Activated CD8-positive, alpha-beta memory T cell treated with anti-CD3 and anti-CD28 coated beads, Interleukin-2, amount 50 U/mL, for 24 hours (primary cell): ENCODE measurements around the gene DNAJC5.
"Not testable (repeated sequence)": the region's sequence is repeated elsewhere in the genome, so short reads cannot be mapped to it uniquely, and the experiment has no call there.

Experiments
- DNase-seq: peaks from one replicate; pipeline ENCODE4 v3.0.0-alpha.2; 2020; ENCODE audit errors: extremely low read depth

The DNAJC5 gene

DNA sequence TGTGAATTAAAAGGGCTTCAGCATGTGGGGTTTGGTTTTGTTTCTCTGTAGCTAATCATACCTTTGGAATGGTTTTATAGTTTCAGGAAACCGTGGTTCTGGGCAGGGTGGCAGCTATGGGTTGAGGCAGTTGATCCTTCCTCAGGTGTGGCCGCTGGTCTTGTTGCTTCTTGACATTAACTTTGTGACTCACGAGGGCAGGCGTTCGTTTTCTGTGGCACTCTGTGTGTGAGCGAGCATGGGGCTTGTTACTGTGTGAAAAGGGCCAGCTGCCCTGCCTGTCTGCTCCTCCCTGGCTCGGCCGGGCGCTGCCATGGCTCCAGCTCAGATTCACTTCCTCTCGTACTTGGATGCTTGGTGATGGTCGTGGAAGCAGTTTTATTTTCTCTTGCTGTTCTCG, 16.2 kb downstream of the DNAJC5 start:
- no peak for DNase-seq

DNA sequence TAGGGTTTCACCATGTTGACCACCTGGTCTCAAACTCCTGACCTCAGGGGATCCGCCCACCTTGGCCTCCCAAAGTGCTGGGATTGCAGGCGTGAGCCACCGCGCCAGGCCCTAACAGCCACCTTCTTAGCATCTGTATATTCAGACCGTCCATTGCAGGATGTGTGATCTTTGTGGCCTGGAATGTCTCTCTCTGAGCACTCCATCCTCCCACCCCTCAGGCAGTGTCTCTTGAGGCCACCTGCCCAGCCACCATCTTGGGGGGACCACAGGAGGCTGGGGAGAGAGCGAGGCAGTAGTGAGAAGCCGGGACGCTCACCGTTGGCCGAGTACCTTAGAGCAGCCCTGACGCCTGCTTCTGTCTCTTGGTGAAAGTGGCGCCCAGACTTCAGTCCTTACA, 18.8 kb downstream of the DNAJC5 start:
- no peak for DNase-seq

DNA sequence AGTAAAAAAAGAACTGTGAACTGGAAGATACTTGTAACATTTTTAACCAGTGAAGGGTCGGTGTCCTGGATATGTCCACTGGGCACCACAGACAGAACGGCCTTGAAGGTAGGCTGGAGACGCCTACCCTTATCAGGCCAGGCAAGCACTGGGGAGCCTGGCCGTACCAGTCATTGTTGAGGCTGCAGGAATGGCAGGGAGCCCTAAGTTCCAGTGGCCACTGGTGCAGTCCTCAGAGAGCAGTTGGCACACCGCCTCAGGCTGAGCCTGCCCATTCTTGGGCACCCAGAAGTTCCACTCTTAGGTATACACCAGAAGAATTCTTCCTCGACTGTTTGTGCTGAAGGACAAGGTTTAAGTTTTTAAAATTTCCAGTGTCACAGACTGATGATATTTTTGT, 20.5 kb downstream of the DNAJC5 start:
- no peak for DNase-seq

DNA sequence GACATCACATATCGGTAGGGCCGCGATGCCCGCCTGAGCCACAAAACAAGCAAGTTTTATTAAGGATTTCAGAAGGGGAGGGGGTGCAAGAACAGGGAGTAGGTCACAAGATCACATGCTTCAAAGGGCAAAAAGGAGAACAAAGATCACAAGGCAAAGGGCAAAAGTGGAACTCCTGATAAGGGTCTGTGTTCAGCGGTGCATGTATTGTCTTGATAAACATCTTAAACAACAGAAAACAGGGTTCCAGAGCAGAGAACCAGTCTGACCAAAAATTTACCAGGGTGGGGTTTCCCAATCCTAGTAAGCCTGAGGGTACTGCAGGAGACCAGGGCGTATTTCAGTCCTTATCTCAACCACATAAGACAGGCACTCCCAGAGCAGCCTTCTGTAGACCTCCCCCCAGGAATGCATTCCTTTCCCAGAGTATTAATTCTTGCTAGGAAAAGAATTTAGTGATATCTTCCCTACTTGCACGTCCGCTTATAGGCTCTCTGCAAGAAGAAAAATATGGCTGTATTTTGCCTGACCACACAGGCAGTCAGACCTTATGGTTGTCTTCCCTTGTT, 21.5 kb downstream of the DNAJC5 start:
- not testable (repeated sequence) for DNase-seq

DNA sequence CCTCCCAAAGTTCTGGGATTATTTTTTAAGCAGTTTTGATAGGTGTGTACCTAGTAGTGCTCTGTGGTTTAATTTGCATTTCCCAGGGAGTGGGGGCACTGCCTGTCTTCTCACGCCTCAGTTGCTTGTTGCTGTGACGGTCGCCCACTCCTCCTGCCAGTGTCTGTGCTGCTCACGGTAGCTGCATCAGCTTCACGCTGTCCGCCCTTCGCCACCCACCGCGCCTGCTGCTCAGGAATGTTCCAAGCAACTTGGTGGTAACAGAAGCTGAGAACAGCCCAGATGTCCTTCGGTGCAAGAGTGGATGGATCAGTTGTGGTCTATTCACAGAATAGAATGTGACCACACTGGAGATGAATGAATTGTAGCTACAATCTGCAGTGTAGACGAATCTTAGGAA, 22.9 kb downstream of the DNAJC5 start:
- DNase-seq, result no peak

DNA sequence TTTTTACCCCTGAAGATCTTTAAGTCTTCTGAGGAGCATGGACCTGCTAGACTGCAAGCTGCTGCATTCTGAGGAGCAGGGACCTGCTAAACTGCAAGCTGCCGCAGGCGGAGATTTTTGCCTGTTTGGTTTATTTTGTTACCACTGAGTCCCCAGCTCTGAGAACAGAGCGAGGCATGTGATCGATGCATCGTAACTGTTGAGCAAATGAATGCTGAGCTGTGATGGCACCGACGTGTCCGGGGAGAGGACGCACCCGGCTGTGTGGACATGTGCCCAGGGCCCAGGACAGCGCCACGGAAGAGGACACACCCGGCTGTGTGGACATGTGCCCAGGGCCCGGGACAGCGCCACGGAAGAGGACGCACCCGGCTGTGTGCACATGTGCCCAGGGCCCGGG, 24.2 kb downstream of the DNAJC5 start:
- DNase-seq, result no peak

DNA sequence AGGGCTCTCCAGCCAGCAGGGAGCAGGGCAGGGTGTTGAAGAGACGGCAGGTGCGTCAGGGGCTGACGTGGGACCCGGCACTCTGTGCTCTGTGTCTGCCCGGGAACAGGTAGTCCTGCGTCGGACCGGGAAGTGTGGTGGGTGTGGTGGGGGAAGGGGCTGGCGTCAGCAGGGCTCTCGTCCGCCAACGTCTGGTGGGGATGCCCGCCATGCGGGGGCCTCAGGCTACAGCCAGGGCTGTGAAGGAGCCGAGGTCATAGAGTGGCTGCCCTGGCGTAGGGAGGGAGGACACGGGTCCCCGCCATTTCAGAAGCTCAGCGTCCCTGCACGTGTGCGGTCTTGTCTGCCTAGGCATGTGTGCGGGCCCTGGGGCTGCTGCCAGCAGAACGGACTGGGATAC, 25.3 kb downstream of the DNAJC5 start:
- no peak for DNase-seq

DNA sequence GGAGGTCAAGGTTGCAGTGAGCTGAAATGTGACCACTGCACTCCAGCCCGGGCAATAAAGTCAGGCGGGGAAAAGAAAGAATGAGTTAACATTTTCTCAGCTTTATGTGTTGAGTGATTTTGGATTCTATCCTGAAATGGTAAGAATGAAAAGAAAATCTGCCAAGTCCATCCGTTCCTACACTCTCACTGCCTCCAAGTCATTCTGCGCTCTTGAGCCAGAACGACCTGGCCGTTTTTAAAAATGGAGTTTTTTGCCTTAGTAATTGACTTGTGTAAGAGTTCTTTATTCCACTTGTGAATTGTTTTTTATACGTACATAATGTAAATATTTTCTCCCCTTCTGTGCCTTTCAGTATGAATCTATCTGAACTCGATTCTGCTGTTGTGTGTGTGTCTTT, 28.7 kb downstream of the DNAJC5 start:
- no peak for DNase-seq

DNA sequence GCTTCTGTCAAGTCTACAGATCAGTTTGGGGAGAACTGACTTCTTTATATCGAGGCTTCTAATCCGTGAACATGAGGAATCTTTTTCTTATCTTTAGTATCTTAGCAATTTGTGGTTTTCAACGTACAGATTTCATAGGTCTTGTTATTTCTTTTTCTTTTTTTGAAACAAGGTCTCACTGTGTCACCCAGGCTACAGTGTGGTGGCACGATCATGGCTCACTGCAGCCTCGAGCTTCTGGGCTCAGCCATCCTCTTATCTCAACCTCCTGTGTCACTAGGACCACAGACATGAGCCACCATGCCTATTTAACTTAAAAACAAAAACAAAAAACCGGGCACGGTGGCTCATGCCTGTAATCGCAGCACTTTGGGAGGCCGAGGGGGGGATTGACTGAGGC, 29.3 kb downstream of the DNAJC5 start:
- no peak for DNase-seq

DNA sequence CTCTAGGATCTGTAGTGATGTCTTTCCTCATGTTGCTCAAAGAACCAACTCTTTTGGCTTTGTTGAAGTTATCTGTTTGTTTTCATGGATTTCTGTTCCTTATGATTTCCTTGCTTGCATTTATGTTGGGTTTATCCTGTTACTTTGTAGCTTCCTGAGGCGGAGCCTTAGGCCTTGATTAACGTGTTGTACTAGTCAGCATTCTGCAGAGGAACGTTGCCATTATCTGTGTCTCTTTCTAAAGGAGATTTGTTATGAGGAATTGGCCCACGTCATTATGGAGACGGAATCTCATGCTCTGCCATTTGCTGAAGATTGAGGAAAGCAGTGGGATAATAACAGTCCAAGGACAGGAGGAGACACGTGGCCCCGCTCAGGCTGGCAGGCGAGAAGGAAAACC, 31.4 kb downstream of the DNAJC5 start:
- DNase-seq, result no peak

DNA sequence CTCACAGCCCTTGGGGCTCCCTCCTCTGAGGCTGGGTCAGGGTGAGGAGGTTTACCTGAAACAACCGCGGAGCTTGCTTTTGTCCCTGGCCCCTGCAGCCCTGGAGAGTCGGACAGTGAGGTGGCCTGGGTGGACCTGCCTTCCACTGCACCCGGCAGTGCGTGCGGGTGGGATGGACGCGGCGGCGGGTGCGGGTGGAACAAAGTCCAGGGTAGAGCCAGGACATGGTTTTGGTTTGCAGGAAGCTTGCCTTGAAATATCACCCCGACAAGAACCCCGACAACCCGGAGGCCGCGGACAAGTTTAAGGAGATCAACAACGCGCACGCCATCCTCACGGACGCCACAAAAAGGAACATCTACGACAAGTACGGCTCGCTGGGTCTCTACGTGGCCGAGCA, 34.1 kb downstream of the DNAJC5 start:
- no peak for DNase-seq

DNA sequence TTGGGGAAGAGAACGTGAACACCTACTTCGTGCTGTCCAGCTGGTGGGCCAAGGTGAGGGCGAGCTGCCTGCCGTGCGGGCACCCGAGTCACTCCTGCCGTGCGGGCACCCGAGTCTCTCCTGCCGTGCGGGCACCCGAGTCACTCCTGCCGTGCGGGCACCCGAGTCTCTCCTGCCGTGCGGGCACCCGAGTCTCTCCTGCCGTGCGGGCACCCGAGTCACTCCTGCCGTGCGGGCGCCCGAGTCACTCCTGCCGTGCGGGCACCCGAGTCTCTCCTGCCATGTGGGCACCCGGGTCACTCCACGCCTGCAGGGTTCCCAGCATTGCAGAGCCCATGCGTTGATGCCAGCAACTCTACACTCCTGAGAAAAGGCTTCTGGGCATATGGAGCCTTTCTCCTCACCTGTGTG, 34.6 kb downstream of the DNAJC5 start:
- DNase-seq, result not testable (repeated sequence)

DNA sequence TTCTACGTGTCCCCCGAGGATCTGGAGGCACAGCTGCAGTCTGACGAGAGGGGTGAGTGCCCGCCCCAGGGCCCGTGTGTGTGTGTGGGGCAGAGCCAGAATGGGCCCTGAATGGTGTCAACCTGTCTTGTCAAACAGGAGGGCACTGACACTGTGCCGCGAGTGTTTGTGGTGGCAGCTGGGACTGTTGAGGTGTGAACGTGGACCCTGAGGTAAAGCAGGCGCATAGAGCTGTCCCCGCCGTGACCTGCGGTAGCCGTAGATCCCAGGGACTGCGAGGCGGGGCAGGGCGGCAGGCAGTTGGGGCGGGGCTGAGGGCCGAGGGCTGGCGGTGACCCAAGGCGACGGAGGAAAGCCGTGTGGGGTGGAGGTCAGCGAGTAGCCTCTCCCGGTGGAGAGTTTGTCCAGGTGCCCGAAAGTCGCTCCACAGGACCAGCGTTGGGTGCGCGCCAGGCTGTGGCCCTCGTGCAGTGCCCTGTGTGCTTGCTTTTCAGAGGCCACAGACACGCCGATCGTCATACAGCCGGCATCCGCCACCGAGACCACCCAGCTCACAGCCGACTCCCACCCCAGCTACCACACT, 36.1 kb downstream of the DNAJC5 start:
- DNase-seq, result no peak

DNA sequence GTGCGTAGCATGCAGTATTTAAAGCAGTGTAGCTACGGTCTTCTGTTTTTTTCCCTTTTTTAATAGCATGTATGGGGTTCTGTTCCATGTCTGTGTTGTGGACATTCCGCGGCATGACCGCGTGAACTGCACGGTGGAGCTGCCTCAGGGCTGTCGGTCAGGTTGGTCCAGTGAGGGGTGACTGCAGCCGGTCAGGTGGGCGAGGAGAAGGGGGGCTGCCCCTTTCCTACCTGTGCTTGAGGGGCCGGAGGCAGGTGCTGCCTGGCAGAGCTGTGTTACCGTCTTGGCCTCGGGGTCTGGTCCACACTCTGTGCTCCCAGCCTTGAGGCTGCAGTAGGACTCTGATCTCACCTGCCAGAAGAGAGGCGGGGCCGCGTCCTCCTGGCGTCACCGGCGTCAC, 36.8 kb downstream of the DNAJC5 start:
- DNase-seq, result no peak

DNA sequence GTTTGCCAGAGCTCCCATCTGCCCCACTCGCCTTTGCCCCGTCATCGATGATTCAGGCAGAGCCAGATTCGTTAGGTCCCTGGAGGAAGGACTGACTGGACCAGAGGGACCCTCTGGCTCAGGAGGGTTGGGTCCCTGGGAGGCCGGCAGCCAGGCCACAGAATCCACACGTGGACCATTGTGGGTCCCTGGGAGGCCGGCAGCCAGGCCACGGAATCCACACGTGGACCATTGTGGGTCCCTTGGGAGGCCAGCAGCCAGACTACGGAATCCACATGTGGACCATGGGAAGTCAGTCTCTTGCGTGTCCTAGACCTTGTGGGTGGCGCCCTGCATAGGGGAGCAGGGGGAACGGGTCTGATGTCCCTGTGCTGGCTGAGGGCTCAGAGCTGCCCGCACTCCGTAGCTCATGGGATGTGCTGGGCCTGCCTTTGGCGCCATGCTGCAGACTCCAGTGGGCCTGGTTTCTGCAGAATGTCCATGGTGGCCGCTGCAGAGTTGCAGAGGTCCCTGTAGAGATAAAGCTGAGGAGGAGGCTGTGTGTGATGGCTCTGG, 37.8 kb downstream of the DNAJC5 start:
- no peak for DNase-seq

DNA sequence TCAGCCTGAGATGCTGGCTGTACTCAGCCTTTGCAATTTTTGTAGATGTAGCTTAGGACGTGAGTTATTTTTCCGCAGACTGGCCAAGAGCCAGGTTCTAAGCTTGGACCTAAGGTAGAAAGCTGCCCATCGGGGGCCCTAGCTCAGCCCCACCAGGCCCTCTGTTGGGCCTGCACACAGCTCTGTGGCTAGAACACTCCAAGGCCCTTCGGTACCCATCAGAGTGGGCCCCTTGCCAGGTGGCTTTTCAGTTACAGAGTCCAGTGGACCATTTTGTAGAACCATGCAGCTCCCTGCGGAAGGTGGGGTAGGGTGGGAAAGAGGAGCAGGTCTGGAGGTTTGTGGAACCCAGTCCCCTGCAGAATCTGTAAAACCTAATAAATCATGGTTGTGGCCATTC, 38.7 kb downstream of the DNAJC5 start:
- no peak for DNase-seq

DNA sequence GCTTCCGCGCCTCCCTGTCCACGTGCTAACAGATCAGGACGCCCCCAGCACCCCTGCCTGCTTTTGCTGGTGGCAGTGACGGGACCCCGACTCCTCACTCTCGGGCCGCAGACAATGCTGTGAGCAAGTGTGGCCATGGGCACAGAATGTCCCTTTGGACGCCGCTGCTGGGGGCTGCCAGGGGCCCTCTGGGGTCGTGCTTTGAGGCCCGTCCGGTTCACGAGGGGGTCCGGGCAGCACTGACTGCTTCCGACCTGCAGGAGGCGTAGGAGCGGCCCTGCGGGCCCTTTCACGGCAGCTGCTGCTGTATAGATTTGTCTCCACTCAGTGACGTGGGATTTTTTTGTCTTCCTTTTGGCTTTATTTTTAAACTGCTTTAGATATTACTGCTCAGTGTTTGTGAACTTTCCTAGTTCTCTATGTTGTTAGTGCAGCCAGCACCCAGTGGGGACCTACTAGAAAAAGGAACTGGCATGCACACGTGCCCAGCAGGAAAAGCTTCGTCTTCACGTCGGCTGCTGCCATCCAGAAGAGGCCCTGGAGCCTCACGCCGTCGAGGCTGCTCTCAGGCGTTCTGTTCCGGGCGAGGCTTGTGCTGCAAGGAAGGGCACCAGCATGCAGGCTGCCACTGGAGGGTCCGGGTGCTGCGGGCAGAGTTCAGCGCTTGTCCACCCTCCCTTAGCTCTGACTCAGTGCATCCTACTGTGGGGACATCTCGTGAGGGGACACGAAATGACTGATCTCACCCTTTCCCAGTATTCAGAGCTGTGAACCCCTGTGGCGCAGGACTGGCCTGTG, 39.5 kb downstream of the DNAJC5 start:
- no peak for DNase-seq

DNA sequence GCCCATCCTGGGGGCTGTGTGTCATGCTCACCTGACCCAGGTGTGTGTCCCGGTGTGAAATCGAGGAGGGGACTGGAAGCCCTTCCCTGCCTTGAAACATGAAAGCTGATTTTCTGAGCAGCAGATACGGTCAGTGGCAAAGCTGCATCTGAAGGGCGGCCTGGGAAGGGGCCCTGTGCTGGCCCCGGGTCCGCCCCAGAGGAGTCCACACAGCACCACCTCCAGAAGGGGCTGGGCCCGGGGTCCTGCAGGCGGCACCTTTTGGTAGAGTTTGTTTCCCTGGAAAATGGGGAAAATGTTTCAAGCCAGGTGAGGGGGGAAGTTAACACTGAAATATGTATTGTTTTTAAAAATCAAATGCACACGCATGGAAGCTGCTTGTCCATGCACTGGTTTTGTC, 40.5 kb downstream of the DNAJC5 start:
- DNase-seq, result no peak

DNA sequence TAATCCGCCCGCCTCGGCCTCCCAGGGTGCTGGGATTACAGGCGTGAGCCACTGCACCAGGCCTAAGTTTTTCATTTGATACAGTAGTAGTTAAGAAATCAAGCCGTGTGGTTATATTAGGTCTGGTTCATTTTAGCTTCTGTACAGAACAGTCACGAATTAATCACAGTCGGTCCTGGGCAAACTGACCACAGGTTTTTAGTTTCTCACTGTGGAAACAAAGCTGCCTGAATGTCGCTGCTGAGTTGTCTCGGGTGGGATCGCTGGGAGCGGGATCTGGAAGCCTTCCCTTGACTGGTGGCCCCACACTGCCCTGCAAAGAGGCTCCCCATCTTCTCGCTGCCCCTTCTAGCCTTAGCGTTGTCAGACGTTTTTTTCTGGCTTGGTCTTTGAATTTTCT, 42.7 kb downstream of the DNAJC5 start:
- DNase-seq, result no peak

DNA sequence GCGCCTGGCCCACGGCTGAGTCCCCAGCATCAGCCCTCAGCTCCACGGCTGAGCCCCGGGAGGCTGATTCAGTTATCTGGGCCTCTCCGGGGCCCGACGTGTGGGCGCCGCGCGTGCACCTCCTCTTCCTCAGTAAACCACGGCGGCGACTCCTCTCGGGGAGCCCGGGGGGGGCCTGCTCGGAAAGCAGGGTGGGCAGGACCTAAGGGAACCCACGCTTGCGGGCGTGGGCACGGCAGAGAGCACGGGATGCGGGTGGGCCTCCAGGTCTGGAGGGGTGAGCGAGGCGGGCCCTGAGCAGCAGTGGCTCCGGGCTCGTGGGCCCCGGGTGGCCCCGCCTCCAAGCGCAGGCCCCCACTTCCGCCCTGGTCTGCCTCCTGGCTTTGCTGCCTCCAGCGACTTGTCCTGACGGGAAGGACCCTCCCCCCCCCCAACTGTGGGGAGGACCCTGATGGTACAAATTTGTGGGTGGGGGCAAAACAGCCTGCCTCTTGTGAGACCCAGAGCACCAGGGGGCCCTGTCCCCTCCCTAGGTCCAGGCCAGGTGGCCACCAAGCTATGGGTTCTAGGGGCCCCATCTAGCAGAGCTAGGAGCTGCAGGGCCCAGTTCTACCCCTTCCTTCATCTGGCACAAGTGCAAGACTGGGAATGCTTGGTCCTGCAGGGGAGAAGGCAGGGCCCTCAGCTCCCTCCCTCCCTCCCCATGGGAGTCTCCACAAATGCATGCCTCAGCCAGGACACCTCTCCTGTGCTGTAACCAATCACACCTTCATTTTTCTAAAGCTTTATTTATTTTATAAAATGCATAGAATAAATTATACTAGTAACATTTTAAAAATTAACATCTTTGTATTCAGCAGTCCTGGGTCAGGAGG, 44.4 kb downstream of the DNAJC5 start:
- DNase-seq, result no peak

DNA sequence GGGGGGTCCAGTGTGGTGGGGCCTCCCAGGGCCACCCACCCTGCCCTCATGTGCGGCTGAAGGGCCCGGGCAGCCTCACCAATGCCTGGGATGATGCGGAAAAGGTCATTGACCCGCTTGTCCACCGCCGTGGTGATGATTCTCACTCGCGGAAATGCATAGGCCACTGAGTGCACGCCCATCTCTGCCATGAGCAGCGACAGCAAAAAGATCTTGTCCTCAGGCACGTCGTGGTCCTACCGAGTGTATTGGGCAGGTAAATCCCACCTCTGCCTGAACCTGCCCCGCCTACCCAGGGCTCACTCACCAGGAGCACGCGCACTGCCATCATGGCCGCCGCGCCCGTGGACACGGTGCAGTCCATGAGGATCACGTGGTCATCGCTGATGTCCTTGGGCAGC, 45.1 kb downstream of the DNAJC5 start:
- DNase-seq, result no peak
